Stimulated activated CD4-positive, alpha-beta T cell treated with anti-CD3 and anti-CD28 coated beads, TNF-alpha, amount 100 ng/mL, for 24 hours (primary cell): ENCODE measurements around the gene STAMBP.

Source experiments
- DNase-seq, 3 experiments: peaks; one replicate each; pipeline ENCODE4 v3.0.0-alpha.2; 2020; ENCODE audit warnings: low read depth in 3 of 3

STAMBP gene

DNA sequence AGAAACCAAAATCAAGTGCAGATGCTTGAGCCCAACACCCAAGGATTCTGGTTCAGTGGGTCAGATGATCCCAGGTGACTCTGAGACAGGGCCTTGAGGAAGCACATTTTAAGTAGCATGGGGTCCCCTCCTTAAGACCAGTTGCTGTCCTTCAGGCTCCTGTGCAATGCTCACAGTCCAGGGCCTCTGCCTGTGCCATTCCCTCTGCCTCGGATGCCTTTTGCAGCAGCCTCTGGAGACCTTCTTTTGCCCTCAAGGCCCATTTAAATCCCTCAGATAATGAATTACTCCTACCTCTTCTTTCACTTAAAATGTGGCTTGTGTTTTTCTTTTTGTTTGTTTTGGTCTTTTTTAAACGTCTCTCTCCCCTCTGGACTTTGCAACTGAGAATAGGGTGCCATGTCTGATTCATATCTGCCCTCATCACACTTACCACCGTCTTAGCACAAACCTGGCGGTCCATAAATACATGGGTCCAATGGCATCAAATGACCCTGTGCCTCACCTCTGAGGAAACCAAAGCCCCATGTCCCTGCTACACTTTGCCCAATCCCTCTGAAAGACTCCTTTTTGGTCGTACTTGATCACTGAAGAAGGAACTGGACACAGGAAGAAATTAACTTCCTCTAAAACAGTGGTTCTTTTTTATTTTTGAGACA lies 78.2 kb downstream of the STAMBP start:
- DNase-seq = no peak

DNA sequence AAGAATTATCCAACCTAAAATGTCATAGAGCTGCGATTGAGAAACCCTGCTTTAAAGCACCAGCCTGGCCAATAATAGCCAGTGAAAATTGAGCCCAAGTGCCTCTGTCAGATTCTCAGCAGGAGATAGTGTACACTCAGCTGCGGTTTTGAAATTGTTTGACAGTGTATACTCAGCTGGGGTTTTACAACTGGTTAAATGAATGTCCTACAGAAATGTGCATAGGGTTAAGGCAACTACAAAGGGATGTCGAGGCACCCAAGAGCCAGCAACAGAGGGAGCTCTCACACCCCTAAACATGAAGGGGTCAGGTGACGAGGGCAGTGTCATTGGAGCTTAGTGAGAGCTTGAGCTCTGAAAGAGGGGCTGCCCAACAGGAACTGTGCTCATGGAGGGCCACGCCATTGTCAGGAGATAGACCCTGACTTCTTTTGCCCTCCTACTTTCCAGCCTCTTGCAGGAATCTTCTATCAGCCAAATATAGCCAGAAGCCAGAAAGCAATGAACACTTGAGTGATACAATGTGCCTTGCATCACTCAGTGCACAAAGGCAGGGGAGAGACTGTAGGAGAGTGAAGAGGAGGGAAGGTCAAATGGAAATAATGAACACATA lies 79.2 kb downstream of the STAMBP start:
- DNase-seq = peak in 2 of 3 experiments; percentile 23 to 29

DNA sequence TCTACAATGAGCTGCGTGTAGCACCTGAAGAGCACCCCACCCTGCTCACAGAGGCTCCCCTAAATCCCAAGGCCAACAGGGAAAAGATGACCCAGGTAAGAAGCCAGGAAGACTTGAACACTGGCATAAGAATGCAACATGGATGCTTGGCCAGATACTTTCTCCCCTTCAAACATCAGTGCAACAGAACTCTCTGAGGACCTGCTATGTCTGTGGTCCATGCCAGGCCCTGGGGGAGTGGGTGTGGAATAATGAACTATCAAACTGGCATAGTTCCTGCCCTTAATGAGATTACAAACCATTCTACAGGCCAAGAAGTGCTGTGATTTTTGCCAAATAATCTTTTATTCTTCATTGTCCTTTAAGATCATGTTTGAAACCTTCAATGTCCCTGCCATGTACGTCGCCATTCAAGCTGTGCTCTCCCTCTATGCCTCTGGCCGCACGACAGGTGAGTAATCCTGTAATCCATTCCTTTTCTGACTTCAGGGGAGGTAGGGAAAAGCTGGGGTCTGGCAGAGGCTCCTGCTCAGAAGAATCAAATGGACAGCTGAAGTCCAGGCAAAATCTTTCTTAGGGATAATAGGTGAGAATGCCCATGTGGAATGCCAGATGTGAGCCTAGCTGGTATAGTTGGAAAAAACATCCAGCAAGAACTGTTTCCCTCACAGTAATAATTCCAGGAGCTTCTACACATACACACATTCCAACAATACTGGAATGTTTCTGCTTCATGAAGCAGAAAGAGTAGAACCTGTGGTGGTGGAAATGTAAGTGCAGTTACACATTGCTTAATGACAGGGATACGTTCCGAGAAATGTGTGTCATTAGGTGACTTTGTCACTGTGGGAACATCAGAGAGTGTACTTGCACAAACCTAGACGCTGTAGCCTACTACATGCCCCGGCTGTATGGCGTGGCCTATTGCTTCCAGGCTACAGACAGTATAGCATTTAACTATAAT lies 80.2 kb downstream of the STAMBP start:
- DNase-seq = no peak

DNA sequence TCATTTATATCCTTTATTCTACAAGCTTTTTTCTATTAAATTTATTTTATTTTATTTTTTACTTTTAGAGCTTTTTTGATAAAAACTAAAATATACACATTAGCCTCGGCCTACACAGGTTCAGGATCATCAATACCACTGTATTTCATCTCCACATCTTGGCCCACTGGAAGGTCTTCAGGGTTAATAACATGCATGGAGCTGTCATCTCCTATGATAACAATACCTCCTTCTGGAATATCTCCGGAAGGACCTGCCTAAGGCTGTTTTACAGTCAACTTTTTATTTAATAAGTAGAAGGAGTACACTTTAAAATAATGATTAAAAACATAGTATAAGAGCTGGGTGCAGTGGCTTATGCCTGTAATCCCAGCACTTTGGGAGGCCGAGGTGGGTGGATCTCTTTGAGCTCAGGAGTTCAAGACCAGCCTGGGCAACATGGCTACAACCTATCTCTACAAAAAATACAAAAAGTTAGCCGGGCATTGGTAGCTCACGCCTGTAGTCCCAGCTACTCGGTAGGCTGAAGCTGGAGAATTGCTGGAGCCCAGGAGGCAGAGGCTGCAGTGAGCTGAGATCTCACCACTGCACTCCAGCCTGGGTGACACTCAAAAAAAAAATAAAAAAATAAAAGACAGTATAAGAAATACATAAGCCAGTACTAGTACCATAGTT lies 82.2 kb downstream of the STAMBP start:
- no peak for DNase-seq

DNA sequence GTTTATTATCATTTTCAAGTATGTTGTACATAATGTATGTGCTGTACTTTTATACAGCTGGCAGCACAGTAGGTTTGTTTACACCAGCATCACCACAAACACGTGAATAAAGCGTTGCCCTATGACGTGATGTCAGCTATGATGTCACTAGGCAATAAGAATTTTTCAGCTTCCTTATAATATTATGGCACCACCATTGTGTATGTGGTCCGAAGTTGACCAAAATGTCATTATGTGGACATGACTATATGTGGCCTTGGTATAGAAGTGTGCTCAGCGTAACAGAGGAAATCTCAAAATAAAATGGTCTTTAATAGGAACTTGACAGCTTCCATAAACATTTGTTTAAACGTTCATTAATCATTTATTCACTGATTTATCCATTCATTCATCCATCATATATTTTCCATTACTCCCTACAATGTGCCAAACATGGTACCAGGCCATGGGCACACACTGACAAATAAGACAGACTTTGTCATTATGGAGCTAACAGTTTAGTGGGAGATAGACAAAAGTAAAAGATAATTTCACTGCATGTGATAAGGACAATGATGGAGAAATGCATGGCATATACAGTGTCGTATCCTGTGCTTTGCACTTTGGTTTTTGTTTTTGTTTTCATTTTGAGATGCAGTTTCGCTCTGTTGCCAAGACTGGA lies 82.9 kb downstream of the STAMBP start:
- no peak for DNase-seq

DNA sequence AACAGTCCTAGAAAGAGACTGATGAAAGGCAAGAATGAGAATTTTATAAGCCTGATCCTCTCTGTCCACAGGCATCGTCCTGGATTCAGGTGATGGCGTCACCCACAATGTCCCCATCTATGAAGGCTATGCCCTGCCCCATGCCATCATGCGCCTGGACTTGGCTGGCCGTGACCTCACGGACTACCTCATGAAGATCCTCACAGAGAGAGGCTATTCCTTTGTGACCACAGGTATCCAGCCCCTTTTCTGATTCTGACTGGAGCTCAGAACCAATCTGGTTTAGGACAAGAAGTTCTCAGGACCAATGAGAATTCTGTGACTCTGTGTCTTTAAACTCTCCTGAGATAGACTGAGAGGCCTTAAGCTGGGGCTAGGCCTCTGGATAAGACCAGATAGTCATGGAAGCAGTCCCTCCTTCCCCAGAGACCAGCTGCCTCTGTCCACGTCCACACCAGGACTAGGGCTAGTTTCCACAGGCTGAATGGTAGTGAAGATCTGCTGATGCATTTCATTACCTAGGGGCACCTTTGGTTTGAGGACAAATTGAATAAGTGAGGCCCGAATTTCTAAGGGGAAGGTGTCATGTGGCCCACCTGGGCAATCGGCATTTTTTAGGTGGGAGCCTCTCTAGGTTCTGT lies 84.8 kb downstream of the STAMBP start:
- DNase-seq = no peak

DNA sequence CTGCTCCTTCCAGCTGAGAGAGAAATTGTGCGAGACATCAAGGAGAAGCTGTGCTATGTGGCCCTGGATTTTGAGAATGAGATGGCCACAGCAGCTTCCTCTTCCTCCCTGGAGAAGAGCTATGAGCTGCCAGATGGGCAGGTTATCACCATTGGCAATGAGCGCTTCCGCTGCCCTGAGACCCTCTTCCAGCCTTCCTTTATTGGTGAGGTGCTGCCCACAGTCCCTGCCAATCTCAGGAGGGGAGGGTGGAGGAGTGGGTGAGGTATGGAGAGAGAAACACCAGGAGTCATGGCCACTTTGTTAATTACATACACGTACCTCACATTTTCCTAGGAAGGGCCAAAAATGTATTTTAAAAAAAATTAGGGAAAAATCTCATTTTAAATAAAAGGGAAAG lies 85.9 kb downstream of the STAMBP start:
- no peak for DNase-seq

DNA sequence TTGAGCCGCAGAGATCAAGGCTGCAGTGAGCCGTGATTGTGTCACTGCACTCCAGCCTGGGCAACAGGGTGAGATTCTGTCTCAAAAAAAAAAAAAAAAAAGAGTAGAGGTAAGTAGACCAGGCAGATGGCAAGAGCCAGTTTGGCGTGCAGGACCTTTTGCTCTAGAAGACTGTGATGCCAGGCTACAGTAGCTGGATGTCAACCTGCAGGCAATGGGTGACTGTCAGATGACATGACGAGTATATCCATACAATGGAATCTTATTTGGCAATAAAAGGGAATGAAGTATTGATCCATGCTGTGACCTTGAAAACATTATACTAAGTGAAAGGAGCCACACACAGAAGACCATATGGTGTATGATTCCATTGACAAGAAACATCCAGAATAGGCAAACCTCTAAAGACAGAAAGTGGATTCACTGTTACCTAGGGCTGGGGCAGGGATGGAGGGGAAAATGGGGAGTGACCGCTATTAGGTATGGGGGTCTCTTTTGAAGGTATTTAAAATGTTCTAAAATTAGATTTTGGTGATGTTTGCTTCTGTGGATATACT lies 86.8 kb downstream of the STAMBP start:
- no peak for DNase-seq

DNA sequence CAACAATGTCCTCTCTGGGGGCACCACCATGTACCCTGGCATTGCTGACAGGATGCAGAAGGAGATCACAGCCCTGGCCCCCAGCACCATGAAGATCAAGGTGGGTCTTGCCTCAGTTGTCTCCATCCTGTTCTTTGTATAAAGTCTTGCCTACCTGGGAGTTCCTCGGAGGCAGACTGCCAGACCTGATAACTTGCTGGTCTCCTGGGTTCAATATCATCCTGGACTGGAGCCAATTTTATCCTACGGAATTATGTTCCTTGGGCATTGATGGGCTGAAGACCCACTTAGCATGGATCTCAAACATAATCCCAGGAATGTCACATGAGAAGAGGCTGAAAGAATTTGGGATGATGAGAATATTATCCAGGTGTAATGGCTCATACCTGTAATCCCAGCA lies 87.9 kb downstream of the STAMBP start:
- DNase-seq = no peak

DNA sequence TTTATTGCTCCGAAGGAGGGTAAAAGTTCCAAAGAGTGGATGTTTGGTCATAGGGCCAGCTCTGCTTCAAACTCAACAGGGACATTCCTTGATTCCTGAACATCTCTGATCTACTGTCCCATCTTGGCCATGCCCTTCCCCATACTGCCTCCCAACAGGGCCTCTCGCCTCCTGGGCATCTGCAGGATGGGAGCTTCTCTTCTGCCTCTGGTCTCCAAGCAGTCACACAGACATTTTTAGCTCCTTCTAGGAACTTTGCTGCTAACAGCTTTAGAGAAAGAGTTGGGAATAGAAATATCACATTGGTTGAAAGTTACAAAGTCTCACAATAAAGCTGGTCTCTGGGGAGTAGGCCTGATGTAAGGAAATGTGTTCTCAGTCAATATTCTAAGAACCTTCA lies 88.5 kb downstream of the STAMBP start:
- no peak for DNase-seq

DNA sequence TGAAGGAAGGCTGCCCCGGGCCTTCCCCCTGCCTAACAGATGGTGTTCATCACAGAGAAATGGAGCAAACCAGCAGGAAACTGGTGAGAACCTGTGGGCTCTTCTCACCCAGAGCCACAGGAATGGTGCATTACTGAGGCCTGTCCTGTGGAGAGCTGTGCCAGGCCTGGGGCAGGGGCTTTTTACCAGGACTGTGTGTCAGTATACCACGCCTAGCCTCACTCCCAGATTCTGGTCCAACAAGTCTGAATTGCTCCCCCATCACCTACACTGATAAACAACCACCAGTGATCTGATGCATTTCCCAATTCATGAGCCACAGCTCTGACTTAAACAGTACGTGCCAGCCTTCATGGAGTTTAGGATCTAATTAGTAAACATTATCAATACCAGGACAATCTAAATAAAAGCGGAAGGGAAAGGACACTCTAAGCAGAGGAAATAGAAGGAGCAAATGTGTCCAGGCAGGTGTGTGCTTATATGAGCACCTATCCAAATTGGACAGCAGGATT lies 89.0 kb downstream of the STAMBP start:
- DNase-seq = no peak

DNA sequence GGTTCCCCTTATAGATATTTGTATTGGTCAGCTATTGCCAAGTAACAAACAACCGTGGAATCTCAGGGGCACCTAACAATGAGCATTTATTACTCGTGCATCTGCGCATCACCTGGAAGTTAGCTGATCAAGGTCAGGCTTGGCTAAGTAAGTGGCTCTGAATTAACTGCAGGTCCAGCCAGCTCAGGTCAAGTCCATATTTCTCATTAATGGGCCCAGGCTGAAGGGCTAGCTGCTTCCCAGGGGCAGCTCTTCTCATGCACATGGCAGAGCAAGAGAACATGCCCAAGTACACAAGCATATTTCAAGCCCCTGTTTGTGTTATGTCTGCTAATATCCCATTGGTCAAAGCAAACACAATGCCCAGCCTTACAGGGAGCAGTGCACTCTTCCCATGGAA lies 90.1 kb downstream of the STAMBP start:
- DNase-seq = no peak

DNA sequence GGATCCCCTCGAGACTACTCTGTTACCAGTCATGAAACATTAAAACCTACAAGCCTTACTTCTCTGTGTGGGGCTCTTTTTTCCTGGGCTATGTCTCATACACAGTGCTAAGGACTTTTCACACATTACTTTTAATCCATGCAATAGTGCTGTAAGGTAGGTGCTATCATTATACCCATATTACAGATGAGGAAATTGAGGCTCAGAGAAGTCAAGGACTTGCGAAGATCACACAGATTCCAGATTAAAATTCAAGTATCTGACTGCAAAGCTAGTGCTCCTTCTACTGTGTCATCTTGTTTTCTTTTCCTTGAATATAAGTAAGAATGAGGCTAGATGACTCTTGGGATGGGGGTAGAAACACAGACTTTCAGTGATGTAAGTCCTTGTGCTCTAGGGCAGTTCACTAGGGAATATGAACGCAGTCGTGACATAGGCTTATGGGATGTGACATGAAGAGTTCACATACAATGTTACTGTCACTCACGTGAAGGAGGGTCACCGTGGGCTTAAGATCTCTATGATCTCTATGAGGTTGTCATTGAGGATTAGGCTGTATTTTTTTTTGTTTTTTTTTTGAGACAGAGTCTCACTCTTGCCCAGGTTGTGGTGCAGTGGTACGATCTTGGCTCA lies 91.0 kb downstream of the STAMBP start:
- no peak for DNase-seq

DNA sequence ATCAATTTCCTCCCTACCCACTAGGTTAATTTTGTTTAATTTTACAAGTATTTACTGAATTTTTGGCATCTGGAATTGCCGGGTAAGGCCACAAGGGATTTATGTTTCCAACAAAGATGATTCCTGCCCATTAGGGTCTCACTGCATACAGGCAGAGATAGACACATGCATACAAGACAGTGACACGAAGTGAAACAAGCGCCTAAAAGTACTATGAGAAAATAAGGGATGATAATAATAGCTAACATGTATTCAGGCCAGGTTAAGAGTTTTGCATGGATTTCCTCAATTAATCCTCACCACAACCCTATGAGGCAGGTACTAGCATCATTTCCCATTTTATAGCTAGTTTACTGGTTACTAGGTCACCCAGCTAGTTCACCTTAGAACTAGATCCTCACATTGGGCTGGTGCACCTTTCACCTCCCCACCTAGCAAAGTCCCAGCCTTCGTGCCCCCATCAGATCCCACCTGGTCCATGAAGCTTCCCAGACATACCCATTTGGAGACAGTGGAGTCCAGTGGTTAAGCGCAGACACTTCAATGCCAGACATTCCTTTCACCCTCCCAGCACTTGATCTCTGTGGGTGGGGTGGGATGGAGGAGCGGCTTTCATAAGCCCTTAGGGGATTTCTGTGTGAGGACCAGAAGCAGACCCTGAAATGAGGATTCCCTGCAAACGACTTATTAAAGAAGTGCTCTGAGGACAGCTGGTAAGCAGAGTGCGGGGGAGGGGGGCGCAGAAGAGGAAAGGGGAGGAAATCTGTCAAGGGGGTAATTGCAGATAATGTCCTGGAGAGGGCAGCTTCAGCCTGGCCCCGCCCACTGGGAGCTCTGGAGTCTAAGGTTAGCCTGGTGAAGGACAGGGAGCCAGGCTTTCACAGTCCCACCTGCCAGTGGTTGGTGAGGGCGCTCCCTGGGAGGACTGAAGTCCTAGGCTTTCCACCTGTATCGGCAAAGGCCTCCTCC lies 92.1 kb downstream of the STAMBP start:
- peak in 1 of 3 experiments; percentile 38 for DNase-seq

DNA sequence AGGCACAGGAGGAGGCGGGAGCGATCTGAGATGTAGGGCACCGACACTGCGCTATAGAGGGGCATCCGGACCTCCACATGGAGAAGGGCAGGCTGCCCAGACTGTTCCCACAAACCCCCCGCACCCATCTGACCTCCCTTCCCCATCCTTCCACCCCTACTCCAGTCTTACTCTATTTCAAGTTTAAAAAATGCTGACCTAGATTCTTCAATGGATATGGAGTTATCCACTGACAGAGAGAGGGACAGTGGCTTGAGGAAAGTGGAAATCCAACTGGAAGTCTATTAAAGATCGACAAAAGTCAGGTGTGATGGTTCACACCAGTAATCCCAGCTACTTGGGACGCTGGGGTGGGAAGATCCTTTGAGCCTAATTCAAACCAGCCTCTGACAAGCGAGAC lies 92.8 kb downstream of the STAMBP start:
- no peak for DNase-seq

DNA sequence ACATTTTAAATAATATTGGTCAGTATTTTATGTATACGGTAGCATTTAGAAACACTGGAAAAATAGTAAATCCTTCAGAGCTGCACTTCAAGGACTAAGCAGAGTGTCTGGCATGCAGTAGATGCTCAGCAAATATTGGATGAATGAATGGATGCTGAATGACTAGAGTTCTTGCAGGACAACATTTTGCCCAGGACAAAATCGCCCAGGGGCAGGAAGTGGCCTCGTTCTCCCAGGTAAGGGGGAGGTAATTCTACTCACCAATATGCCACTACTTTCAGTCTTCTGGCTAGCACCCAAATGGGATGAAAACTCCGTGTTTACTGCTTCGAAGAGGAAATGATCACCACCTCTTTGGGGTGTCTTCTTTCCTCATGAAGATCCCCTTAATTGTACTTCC lies 93.9 kb downstream of the STAMBP start:
- DNase-seq = no peak
